Transverse colon (tissue), 4 donors: ENCODE results near the gene DIPK1A. TPM values are rescaled to one million over a fixed set of nuclear protein-coding genes. Genes with fewer than 3 reads are reported as not detected.

Experiments
- DNase-seq: peaks from one replicate; pipeline ENCODE4 v3.0.0-alpha.2; 2019
- H3K27ac ChIP-seq, 4 donors: fragments of 200-600 bp; sonication (generic); 2 replicates each; pipeline ENCODE4 v1.5.1; 2016 to 2018; ENCODE audit warnings: inconsistent platforms in 4 of 4
- H3K27me3 ChIP-seq: fragments of 200-600 bp; sonication (generic); 2 replicates; pipeline ENCODE4 v1.5.1; 2017; ENCODE audit warnings: inconsistent platforms
- H3K36me3 ChIP-seq, 4 donors: fragments of 200-600 bp; sonication (generic); 2 replicates each; pipeline ENCODE4 v1.5.1; 2017 to 2019; ENCODE audit warnings: inconsistent platforms in 4 of 4
- H3K4me1 ChIP-seq, 4 donors: fragments of 200-600 bp; sonication (generic); 2 replicates each; pipeline ENCODE4 v1.5.1; 2017 to 2020; ENCODE audit warnings: inconsistent platforms in 4 of 4
- H3K4me3 ChIP-seq, 4 donors: fragments of 200-600 bp; sonication (generic); 1 replicate in 1 of 4; 2 replicates in 3 of 4; pipeline versions ENCODE4 v1.5.1 to v1.6.1; 2017 to 2019; ENCODE audit warnings: inconsistent platforms in 4 of 4
- H3K9me3 ChIP-seq, 2 donors: fragments of 200-600 bp; sonication (generic); 2 replicates each; pipeline ENCODE4 v1.5.1; 2017 to 2019; ENCODE audit warnings: inconsistent platforms in 2 of 2
- CTCF ChIP-seq, 5 experiments: fragments of 200-600 bp in 3 of 5; fragments of 450-650 bp in 2 of 5; sonication (generic) in 3 of 5; IDR thresholded peaks; 1 replicate in 2 of 5; 2 replicates in 3 of 5; pipeline ENCODE4 v1.5.1; 2016 to 2017; ENCODE audit warnings: antibody characterized with exemption in 5 of 5, inconsistent platforms in 3 of 5, mild to moderate bottlenecking in 2 of 5, moderate library complexity in 1 of 5
- EP300 ChIP-seq: sonication (generic); formaldehyde crosslinking; IDR thresholded peaks from one replicate; pipeline ENCODE4 v1.6.1; 2017; ENCODE audit warnings: antibody characterized with exemption, low read depth
- POLR2A ChIP-seq: fragments of 450-650 bp; IDR thresholded peaks from one replicate; pipeline ENCODE4 v1.6.1; 2016; ENCODE audit warnings: antibody characterized with exemption, mild to moderate bottlenecking, moderate library complexity
- POLR2AphosphoS5 ChIP-seq, 3 donors: sonication (generic); formaldehyde crosslinking; IDR thresholded peaks; one replicate each; pipeline ENCODE4 v1.6.1; 2016; ENCODE audit warnings: antibody characterized with exemption in 3 of 3
- WGBS, 2 donors: methylation state at CpG; one replicate each; pipeline ENCODE4 v1.1.5; 2018; ENCODE audit warnings: low coverage in 1 of 2; 5-methylcytosine and 5-hydroxymethylcytosine counted together
- in situ Hi-C, 4 donors: fragments of 200-750 bp; cut with MboI; loops; one replicate each; pipeline versions ENCODE4 v1.15.0 to v1.15.1; 2017; ENCODE audit warnings: low sequenced_read_pairs in 3 of 4, low pct_ligation_motif_present in 1 of 4, low pct_unique_long_range_greater_than_20kb in 1 of 4
- intact Hi-C: fragments of 100-400 bp; cut with DNase I; formaldehyde crosslinking; loops from one replicate; pipeline ENCODE4 v1.15.1; 2023; ENCODE audit warnings: low total_unique reads
- total RNA-seq, 4 donors: library from RNA; depleted of rRNA; stranded (reverse); fragments of >200 nt; gene quantifications; one replicate each; pipeline ENCODE4 v1.1.0, GENCODE V29; 2016

Gene DIPK1A
- total RNA-seq, 4 donors from 2014 or later: 6.0 to 17.9 (median 11.2) TPM

GRCh38 chr1:92876351-92876750 is 84.9 kb downstream of the DIPK1A start:
- in situ Hi-C loops (no loop called here), intact Hi-C loops (loop anchor here (5.0 kb wide), 1 partner anchor 939 kb away; no protein-coding TSS in a partner anchor)
- DNase-seq: no peak
- Histone ChIP-seq H3K27me3 (no peaks in the 10 kb centered on the region), H3K4me3 (no peak overlapping the region), H3K4me1 (peaks cover 3 to 31% (median 17%) of the 10 kb centered on the region in 4 donors), H3K27ac (peak overlapping the region in 2 of 4 donors; percentile 29 to 37), H3K36me3 (peaks cover 0 to 1% (median 0%) of the 10 kb centered on the region in 4 donors), H3K9me3 (peaks cover 0 to 3% of the 10 kb centered on the region in 2 donors)
- WGBS, 2 donors: 78 to 91% methylated on average over 4 of the region's 4 CpGs
- no peak for TF ChIP-seq CTCF (IDR thresholded peaks at IDR 0.05)
- no peak for TF ChIP-seq POLR2AphosphoS5 (IDR thresholded peaks at IDR 0.05)
- TF ChIP-seq EP300: no peak
- no peak for TF ChIP-seq POLR2A

GRCh38 chr1:92874987-92875386 is 86.3 kb downstream of the DIPK1A start:
- in situ Hi-C loops: no loop called here
- no peak for DNase-seq
- peaks cover 0 to 1% (median 0%) of the 10 kb centered on the region in 4 donors for H3K36me3 ChIP-seq
- no peak for TF ChIP-seq POLR2A
- TF ChIP-seq CTCF (IDR thresholded peaks at IDR 0.05): no peak
- TF ChIP-seq EP300: no peak
- no peak for TF ChIP-seq POLR2AphosphoS5 (IDR thresholded peaks at IDR 0.05)
- no peak overlapping the region for H3K4me3 ChIP-seq
- no peaks in the 10 kb centered on the region for H3K27me3 ChIP-seq
- WGBS, 2 donors: 62 to 80% methylated on average over 2 of the region's 2 CpGs
- intact Hi-C loops: loop anchor here (5.0 kb wide), 1 partner anchor 938 kb away; no protein-coding TSS in a partner anchor
- H3K27ac ChIP-seq: no peak overlapping the region
- H3K4me1 ChIP-seq: peaks cover 3 to 31% (median 17%) of the 10 kb centered on the region in 4 donors
- H3K9me3 ChIP-seq: peaks cover 0 to 3% of the 10 kb centered on the region in 2 donors

- TF ChIP-seq CTCF (IDR thresholded peaks at IDR 0.05): no peak
- TF ChIP-seq POLR2A: no peak
- TF ChIP-seq EP300: no peak
- TF ChIP-seq POLR2AphosphoS5 (IDR thresholded peaks at IDR 0.05): no peak
- Histone ChIP-seq H3K4me1 (peaks cover 0 to 21% (median 13%) of the 10 kb centered on the region in 4 donors), H3K27ac (no peak overlapping the region), H3K27me3 (no peaks in the 10 kb centered on the region), H3K9me3 (peaks cover 0 to 3% of the 10 kb centered on the region in 2 donors), H3K36me3 (peaks cover 0 to 1% (median 0%) of the 10 kb centered on the region in 4 donors), H3K4me3 (no peak overlapping the region)
- WGBS, 2 donors: 90 to 100% methylated on average over 2 of the region's 2 CpGs
- no peak for DNase-seq
- intact Hi-C loops (no loop called here), in situ Hi-C loops (no loop called here)
These were observed 88.5 kb downstream of the DIPK1A start for GRCh38 chr1:92872719-92873118.

DNA sequence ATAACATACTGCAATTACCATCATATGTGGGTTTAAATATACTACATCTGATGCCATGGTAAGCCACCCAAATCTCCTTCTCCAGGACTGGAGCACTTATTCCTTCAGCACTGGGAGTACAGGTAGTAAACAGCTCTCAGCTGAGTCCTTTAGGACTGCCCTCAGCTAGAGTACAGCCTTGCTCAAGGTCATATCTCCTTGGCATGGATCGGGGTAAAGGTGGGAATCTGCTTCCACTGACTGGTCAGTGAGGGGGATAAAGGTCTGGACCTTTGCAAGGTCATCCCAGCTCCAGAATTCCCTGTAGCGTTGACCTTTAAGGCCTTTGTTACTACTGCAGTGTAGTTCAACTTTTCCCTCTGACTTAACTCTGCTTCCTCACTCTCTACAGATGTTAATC is 90.7 kb downstream of the DIPK1A start:
- no peak overlapping the region for H3K4me3 ChIP-seq
- DNase-seq: no peak
- intact Hi-C loops (no loop called here), in situ Hi-C loops (no loop called here)
- WGBS, 2 donors: 100% methylated on average over 1 to 2 of the region's 2 CpGs
- peaks cover 0 to 3% (median 0%) of the 10 kb centered on the region in 4 donors for H3K4me1 ChIP-seq
- peaks cover 0 to 1% (median 0%) of the 10 kb centered on the region in 4 donors for H3K36me3 ChIP-seq
- TF ChIP-seq CTCF (IDR thresholded peaks at IDR 0.05) (no peak), POLR2AphosphoS5 (IDR thresholded peaks at IDR 0.05) (no peak), POLR2A (no peak)
- no peaks in the 10 kb centered on the region for H3K27me3 ChIP-seq
- H3K27ac ChIP-seq: no peak overlapping the region
- H3K9me3 ChIP-seq: peaks cover 0 to 3% of the 10 kb centered on the region in 2 donors
